ENCODE results near the gene AKAP7.

DNA sequence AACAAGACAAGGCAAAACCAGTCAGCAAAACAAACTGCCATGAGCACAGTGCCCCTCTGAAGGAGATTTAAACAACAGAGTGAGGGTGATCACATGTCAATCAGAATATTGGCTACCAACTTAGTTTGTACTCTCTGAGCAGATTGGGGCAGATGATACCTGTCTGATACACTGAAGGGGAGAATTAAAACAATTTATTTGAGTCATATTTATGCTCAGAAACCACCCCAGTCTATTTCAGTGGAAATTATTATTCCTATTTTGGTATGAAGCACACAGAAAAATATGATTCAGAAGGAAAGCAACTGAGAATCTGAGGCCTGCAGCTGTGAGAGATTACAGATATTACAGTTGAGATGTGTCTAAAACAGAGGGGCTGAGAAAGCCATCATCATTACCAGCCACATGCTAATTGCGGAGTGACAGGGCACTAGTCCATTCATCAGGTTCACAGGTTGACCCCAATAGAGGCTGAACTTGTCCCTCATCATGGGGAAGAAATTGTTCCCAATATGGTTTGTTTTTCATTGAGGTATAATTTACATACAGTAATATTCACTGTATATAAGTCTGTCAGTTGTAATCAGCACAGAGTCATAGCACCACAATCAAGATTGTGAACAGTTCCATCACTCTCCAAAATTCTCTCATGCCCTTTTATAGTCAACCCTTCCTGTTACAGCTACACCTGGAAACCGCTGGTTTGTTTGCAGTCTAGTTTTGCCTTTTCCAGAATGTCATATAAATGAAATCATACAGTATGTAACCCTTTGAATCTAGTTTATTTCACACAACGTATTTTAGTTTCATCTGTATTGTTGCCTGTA lies 134.5 kb downstream of the AKAP7 start:
- TF ChIP-seq POLR2A (IDR thresholded peaks at IDR 0.05; ENCODE audit: low read length) (no peak), GATA1 (IDR thresholded peaks at IDR 0.05; ENCODE audit: low read depth, low read length) (no peak)
